G401.6 (cell line): ENCODE data around the gene ASTN1.

Experiments used
- FAIRE-seq: peaks from 2 replicates; lab custom pipeline; 2012; peaks lifted over from hg19 to GRCh38; lab: Jason Lieb, UNC

The ASTN1 gene

GRCh38 chr1:177163844-177164379 is 600 bp downstream of the ASTN1 start:
- FAIRE-seq = no peak

GRCh38 chr1:177162243-177162642 is 2.3 kb downstream of the ASTN1 start:
- no peak for FAIRE-seq

GRCh38 chr1:177146499-177146898 is 18.0 kb downstream of the ASTN1 start:
- FAIRE-seq = no peak

- FAIRE-seq = no peak
These were observed 19.1 kb downstream of the ASTN1 start for GRCh38 chr1:177145106-177146070.

- no peak for FAIRE-seq
These were observed 21.7 kb downstream of the ASTN1 start for GRCh38 chr1:177142791-177143271.

- FAIRE-seq = no peak
These were observed 22.5 kb downstream of the ASTN1 start for GRCh38 chr1:177142010-177142409.

- FAIRE-seq = no peak
These were observed 26.2 kb downstream of the ASTN1 start for GRCh38 chr1:177138347-177138746.

- FAIRE-seq = no peak
These were observed 26.7 kb downstream of the ASTN1 start for GRCh38 chr1:177137814-177138213.

- no peak for FAIRE-seq
These were observed 29.3 kb downstream of the ASTN1 start for GRCh38 chr1:177135250-177135649.

- FAIRE-seq = no peak
These were observed 30.5 kb downstream of the ASTN1 start for GRCh38 chr1:177133977-177134538.

- no peak for FAIRE-seq
These were observed 32.4 kb downstream of the ASTN1 start for GRCh38 chr1:177132141-177132540.

GRCh38 chr1:177131723-177132122 is 32.8 kb downstream of the ASTN1 start:
- no peak for FAIRE-seq

GRCh38 chr1:177130451-177130945 is 34.0 kb downstream of the ASTN1 start:
- no peak for FAIRE-seq

GRCh38 chr1:177128665-177129281 is 35.7 kb downstream of the ASTN1 start:
- no peak for FAIRE-seq

GRCh38 chr1:177126267-177126666 is 38.2 kb downstream of the ASTN1 start:
- no peak for FAIRE-seq

- FAIRE-seq = no peak
These were observed 39.8 kb downstream of the ASTN1 start for GRCh38 chr1:177124577-177125278.

- no peak for FAIRE-seq
These were observed 41.9 kb downstream of the ASTN1 start for GRCh38 chr1:177122461-177123251.

GRCh38 chr1:177119311-177119710 is 45.2 kb downstream of the ASTN1 start:
- no peak for FAIRE-seq

- no peak for FAIRE-seq
These were observed 45.6 kb downstream of the ASTN1 start for GRCh38 chr1:177118901-177119300.

GRCh38 chr1:177116941-177117340 is 47.6 kb downstream of the ASTN1 start:
- no peak for FAIRE-seq
